SK-N-SH treated with all-trans-retinoic acid at 6 μM for 48 hours (cell line): ENCODE results near the gene SASH1.
A peak's percentile ranks its signal among the peaks of the same experiment; 100 is the strongest.

Experiments used
- ATAC-seq: fragments of 200-7000 bp; cut with Tn5 transposase; 3 replicates; pipeline ENCODE4 v1.9.1; 2020; ENCODE audit warnings: mild to moderate bottlenecking, moderate library complexity
- ARNTL ChIP-seq: fragments of 450-650 bp; formaldehyde crosslinking; IDR thresholded peaks from 2 replicates; pipeline ENCODE4 v1.5.0; 2020; ENCODE audit warnings: low read depth, mild to moderate bottlenecking, moderate library complexity, borderline replicate concordance
- BACH2 ChIP-seq: fragments of 250-450 bp; sonication (Bioruptor Pico); IDR thresholded peaks from 2 replicates; pipeline ENCODE4 v1.9.0; 2021; ENCODE audit warnings: mild to moderate bottlenecking, borderline replicate concordance
- CSDC2 ChIP-seq: fragments of 250-450 bp; sonication (Bioruptor Pico); IDR thresholded peaks from 2 replicates; pipeline ENCODE4 v1.5.0; 2020; ENCODE audit warnings: mild to moderate bottlenecking, moderate library complexity
- ESRRG ChIP-seq: fragments of 250-450 bp; sonication (Bioruptor Pico); IDR thresholded peaks from 2 replicates; pipeline ENCODE4 v1.6.1; 2021; ENCODE audit warnings: mild to moderate bottlenecking
- GLIS3 ChIP-seq: fragments of 250-450 bp; sonication (Bioruptor Pico); IDR thresholded peaks from 2 replicates; pipeline ENCODE4 v1.5.0; 2020; ENCODE audit warnings: mild to moderate bottlenecking, moderate library complexity
- ISL1 ChIP-seq: fragments of 250-450 bp; sonication (Bioruptor Pico); IDR thresholded peaks from 2 replicates; pipeline ENCODE4 v2.1.2; 2022; ENCODE audit warnings: mild to moderate bottlenecking, moderate library complexity
- OSR1 ChIP-seq: fragments of 250-450 bp; sonication (Bioruptor Pico); IDR thresholded peaks from 2 replicates; pipeline ENCODE4 v1.8.0; 2022; ENCODE audit warnings: moderate library complexity, mild to moderate bottlenecking, inconsistent platforms
- SNAI2 ChIP-seq: fragments of 250-450 bp; sonication (Bioruptor Pico); IDR thresholded peaks from 2 replicates; pipeline ENCODE4 v1.5.0; 2020; ENCODE audit warnings: mild to moderate bottlenecking, moderate library complexity
- TCF4 ChIP-seq: fragments of 250-450 bp; sonication (Bioruptor Pico); IDR thresholded peaks from 2 replicates; pipeline ENCODE4 v1.8.0; 2021; ENCODE audit warnings: mild to moderate bottlenecking, moderate library complexity, borderline replicate concordance
- TOX ChIP-seq: fragments of 250-450 bp; sonication (Bioruptor Pico); IDR thresholded peaks from 2 replicates; pipeline ENCODE4 v1.8.0; 2021; ENCODE audit warnings: mild to moderate bottlenecking, moderate library complexity, borderline replicate concordance
- ZC3H10 ChIP-seq: fragments of 250-450 bp; sonication (Bioruptor Pico); IDR thresholded peaks from 2 replicates; pipeline ENCODE4 v1.5.1; 2021; ENCODE audit warnings: mild to moderate bottlenecking, moderate library complexity
- ZFP3 ChIP-seq: fragments of 250-450 bp; sonication (Bioruptor Pico); IDR thresholded peaks from 2 replicates; pipeline ENCODE4 v1.5.0; 2020; ENCODE audit warnings: mild to moderate bottlenecking, moderate library complexity
- ZFP30 ChIP-seq: fragments of 450-650 bp; formaldehyde crosslinking; IDR thresholded peaks from 2 replicates; pipeline ENCODE4 v1.5.0; 2022; ENCODE audit warnings: mild to moderate bottlenecking, moderate library complexity
- ZNF565 ChIP-seq: fragments of 450-650 bp; formaldehyde crosslinking; conservative IDR thresholded peaks from 2 replicates; pipeline ENCODE4 v1.5.0; 2020; ENCODE audit warnings: low read depth, mild to moderate bottlenecking, moderate library complexity
- ZNF8 ChIP-seq: fragments of 450-650 bp; formaldehyde crosslinking; IDR thresholded peaks from 2 replicates; pipeline ENCODE4 v1.5.0; 2020; ENCODE audit warnings: mild to moderate bottlenecking, moderate library complexity
- TF ChIP-seq, protein P1 (sequence below): fragments of 250-450 bp; sonication (Bioruptor Pico); IDR thresholded peaks from 2 replicates; pipeline ENCODE4 v1.8.0; 2020; ENCODE audit warnings: mild to moderate bottlenecking, moderate library complexity, borderline replicate concordance
- TF ChIP-seq, protein P2 (sequence below): fragments of 250-450 bp; sonication (Bioruptor Pico); IDR thresholded peaks from 2 replicates; pipeline ENCODE4 v1.5.1; 2020; ENCODE audit warnings: low read depth, mild to moderate bottlenecking, moderate library complexity
- TF ChIP-seq, protein P3 (sequence below): fragments of 250-450 bp; sonication (Bioruptor Pico); IDR thresholded peaks from 2 replicates; pipeline ENCODE4 v1.8.0; 2021; ENCODE audit warnings: low read depth, mild to moderate bottlenecking, moderate library complexity, borderline replicate concordance
- TF ChIP-seq, protein P4 (sequence below): fragments of 250-450 bp; sonication (Bioruptor Pico); IDR thresholded peaks from 2 replicates; pipeline ENCODE4 v1.5.0; 2020; ENCODE audit warnings: mild to moderate bottlenecking, moderate library complexity

SASH1 gene

DNA sequence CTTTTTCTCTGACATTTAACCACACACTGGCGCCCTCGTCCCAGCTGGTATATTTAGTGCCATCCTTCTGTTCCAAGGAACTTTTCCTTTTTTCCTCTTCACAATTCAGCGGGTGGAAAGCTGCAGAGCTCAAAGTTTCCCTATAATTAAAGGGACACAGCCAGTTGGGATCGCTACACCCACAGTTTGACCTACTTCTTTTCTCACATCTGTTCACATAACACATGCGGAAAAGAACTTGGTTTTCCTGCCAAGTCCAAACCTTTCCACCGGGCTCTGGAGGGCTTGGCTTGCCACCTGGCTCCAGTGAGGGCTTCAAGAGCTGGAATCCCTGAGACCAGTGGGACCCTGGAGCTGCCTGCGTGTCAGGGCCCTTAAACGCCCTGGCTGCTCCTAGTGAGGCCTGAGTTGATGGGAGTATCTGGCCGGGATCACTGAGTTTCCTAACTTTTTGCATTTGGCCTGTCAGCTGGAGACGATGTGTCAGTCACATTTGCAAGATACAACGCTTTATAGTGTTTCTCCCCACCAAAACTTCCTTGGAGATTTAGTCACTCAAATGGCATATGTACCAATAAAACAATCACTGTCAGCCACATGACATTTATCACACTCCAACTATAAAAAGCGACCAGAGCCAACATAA is 176.0 kb downstream of the SASH1 start (continued):
- TF ChIP-seq, protein P1, sequence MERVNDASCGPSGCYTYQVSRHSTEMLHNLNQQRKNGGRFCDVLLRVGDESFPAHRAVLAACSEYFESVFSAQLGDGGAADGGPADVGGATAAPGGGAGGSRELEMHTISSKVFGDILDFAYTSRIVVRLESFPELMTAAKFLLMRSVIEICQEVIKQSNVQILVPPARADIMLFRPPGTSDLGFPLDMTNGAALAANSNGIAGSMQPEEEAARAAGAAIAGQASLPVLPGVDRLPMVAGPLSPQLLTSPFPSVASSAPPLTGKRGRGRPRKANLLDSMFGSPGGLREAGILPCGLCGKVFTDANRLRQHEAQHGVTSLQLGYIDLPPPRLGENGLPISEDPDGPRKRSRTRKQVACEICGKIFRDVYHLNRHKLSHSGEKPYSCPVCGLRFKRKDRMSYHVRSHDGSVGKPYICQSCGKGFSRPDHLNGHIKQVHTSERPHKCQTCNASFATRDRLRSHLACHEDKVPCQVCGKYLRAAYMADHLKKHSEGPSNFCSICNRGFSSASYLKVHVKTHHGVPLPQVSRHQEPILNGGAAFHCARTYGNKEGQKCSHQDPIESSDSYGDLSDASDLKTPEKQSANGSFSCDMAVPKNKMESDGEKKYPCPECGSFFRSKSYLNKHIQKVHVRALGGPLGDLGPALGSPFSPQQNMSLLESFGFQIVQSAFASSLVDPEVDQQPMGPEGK (CRISPR knock-in tag): no peak
- TF ChIP-seq GLIS3 (CRISPR knock-in tag): no peak

DNA sequence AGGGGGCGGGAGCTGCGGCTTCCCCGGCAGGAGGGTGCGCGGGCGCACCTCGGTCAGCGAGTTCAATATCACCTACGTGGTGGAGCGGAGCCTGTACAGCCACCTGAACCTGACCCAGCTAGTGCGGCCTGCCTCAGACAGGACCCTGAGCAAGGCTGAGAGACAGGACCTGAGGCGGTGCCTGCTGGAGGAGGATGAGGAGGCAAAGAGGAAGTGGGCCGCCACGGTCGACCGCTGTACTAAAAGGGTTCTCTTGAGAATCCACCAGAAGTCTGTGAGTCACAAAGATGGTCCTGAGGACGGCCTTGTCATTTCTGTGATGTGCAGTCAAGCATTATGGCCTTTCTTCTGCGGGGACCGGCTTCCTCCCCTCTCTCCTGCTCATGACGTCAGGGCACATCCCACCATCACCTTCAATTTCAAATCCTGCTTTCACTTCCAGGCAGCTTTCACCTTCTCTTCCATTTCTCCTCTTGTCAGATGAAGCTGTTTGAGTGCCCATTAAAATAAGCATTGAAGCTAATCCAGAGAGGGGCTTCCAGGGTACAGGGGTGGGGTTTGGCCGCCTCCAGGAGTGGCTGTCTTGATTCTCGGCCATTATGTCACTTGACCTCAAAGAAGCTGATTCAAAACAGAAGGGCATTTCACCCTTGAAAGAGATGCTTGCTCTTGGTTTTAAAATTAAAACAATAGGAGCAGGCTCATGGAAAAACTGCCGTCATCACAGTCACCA is 177.6 kb downstream of the SASH1 start:
- ATAC-seq: no peak
- TF ChIP-seq, protein P2, sequence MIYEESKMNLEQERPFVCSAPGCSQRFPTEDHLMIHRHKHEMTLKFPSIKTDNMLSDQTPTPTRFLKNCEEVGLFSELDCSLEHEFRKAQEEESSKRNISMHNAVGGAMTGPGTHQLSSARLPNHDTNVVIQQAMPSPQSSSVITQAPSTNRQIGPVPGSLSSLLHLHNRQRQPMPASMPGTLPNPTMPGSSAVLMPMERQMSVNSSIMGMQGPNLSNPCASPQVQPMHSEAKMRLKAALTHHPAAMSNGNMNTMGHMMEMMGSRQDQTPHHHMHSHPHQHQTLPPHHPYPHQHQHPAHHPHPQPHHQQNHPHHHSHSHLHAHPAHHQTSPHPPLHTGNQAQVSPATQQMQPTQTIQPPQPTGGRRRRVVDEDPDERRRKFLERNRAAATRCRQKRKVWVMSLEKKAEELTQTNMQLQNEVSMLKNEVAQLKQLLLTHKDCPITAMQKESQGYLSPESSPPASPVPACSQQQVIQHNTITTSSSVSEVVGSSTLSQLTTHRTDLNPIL: no peak
- TF ChIP-seq ZFP3 (CRISPR knock-in tag) (no peak), ISL1 (no peak), TOX (no peak), ESRRG (no peak)

DNA sequence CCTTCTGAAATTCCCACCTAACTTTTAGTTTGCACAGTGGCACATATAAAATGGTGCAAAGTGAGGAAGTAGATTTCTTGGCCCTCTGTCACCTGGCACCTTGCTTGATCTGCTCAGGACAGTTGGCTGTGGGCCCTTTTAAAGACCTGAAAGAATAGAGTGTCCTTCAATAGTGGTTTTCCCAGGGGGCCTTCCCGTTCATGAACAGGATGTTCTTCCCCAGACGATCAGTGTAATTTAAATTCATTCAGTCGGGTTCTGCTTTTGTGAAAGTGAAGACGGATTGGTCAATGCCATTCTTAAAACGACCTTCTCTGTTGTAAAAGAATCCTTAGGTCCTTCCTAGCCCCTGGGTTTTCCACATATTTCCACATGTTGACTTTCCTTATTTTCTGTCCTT is 178.5 kb downstream of the SASH1 start:
- TF ChIP-seq ESRRG (no peak), ZFP30 (CRISPR knock-in tag) (no peak), ZFP3 (CRISPR knock-in tag) (no peak), GLIS3 (CRISPR knock-in tag) (no peak), OSR1 (CRISPR knock-in tag) (no peak), BACH2 (no peak), ZC3H10 (CRISPR knock-in tag) (no peak), CSDC2 (no peak), SNAI2 (no peak), ZNF565 (CRISPR knock-in tag) (no peak), ZNF8 (CRISPR knock-in tag) (no peak), ARNTL (CRISPR knock-in tag) (no peak)
- TF ChIP-seq, protein P2: no peak
- TF ChIP-seq, protein P3, sequence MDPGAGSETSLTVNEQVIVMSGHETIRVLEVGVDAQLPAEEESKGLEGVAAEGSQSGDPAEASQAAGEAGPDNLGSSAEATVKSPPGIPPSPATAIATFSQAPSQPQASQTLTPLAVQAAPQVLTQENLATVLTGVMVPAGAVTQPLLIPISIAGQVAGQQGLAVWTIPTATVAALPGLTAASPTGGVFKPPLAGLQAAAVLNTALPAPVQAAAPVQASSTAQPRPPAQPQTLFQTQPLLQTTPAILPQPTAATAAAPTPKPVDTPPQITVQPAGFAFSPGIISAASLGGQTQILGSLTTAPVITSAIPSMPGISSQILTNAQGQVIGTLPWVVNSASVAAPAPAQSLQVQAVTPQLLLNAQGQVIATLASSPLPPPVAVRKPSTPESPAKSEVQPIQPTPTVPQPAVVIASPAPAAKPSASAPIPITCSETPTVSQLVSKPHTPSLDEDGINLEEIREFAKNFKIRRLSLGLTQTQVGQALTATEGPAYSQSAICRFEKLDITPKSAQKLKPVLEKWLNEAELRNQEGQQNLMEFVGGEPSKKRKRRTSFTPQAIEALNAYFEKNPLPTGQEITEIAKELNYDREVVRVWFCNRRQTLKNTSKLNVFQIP (CRISPR knock-in tag): no peak
- TF ChIP-seq, protein P1 (CRISPR knock-in tag): no peak
- ATAC-seq: no peak

DNA sequence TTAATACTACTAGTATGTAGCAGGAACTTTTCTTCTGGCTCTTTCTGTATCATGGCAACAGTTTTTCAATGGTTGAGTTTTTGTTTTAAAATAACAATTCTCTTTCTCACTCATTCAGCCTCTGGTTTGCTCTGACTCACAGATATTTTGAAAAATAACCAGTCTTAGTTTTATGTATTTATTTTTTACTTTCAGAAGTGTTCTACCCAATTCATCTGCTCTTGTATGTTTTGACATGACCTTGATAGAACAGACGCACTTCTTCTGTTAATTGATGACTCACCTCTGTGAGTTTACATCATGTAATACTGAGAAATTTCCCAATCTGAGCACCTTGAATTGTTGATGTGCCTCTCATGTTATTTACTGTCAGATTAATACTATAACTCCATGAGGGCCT is 178.9 kb downstream of the SASH1 start:
- ATAC-seq: no peak; the same call in 2 of the 3 replicates
- TF ChIP-seq ZFP30 (CRISPR knock-in tag): no peak
- peak; percentile 90 for TF ChIP-seq ZC3H10 (CRISPR knock-in tag)
- peak; percentile 89; the same call in 1 of the 2 replicates for TF ChIP-seq TOX
- TF ChIP-seq, protein P3 (CRISPR knock-in tag): no peak
- TF ChIP-seq ISL1: no peak
- TF ChIP-seq TCF4 (CRISPR knock-in tag): no peak
- TF ChIP-seq, protein P4, sequence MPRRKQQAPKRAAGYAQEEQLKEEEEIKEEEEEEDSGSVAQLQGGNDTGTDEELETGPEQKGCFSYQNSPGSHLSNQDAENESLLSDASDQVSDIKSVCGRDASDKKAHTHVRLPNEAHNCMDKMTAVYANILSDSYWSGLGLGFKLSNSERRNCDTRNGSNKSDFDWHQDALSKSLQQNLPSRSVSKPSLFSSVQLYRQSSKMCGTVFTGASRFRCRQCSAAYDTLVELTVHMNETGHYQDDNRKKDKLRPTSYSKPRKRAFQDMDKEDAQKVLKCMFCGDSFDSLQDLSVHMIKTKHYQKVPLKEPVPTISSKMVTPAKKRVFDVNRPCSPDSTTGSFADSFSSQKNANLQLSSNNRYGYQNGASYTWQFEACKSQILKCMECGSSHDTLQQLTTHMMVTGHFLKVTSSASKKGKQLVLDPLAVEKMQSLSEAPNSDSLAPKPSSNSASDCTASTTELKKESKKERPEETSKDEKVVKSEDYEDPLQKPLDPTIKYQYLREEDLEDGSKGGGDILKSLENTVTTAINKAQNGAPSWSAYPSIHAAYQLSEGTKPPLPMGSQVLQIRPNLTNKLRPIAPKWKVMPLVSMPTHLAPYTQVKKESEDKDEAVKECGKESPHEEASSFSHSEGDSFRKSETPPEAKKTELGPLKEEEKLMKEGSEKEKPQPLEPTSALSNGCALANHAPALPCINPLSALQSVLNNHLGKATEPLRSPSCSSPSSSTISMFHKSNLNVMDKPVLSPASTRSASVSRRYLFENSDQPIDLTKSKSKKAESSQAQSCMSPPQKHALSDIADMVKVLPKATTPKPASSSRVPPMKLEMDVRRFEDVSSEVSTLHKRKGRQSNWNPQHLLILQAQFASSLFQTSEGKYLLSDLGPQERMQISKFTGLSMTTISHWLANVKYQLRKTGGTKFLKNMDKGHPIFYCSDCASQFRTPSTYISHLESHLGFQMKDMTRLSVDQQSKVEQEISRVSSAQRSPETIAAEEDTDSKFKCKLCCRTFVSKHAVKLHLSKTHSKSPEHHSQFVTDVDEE: no peak
- TF ChIP-seq, protein P1 (CRISPR knock-in tag): no peak
- TF ChIP-seq OSR1 (CRISPR knock-in tag): no peak
- TF ChIP-seq GLIS3 (CRISPR knock-in tag): no peak
- no peak for TF ChIP-seq BACH2
